ENCODE results near the gene GPX7.

The GPX7 gene

DNA sequence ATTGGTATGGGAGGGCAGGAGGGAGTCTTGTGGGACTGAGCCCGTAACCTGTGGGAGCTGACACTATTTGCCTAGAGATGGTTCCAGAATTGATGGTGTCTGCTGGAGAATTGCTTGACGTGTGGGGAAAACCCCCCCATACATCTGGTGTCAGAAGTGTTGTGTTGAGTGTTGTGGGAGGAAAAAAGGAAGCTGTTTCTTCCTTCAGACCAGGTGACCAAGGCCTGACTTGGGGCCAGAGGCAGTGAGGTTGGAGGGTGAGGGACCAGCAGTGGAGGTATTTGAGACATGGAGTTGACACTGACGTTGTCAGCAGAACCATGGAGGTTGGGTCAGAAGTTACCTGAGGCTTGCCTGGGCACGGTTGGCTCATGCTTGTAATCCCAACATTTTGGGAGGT, 39.1 kb downstream of the GPX7 start:
- DNase-seq (ENCODE audit: low spot score): no peak
- TF ChIP-seq, protein P1, sequence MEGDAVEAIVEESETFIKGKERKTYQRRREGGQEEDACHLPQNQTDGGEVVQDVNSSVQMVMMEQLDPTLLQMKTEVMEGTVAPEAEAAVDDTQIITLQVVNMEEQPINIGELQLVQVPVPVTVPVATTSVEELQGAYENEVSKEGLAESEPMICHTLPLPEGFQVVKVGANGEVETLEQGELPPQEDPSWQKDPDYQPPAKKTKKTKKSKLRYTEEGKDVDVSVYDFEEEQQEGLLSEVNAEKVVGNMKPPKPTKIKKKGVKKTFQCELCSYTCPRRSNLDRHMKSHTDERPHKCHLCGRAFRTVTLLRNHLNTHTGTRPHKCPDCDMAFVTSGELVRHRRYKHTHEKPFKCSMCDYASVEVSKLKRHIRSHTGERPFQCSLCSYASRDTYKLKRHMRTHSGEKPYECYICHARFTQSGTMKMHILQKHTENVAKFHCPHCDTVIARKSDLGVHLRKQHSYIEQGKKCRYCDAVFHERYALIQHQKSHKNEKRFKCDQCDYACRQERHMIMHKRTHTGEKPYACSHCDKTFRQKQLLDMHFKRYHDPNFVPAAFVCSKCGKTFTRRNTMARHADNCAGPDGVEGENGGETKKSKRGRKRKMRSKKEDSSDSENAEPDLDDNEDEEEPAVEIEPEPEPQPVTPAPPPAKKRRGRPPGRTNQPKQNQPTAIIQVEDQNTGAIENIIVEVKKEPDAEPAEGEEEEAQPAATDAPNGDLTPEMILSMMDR (IDR thresholded peaks at IDR 0.05; ENCODE audit: poor library complexity, severe bottlenecking): no peak
- Histone ChIP-seq H3K4me3 (ENCODE audit: severe bottlenecking) (no peak overlapping the region), H3K27ac (ENCODE audit: poor library complexity, severe bottlenecking) (no peak overlapping the region), H3K9me3 (ENCODE audit: severe bottlenecking) (no peaks in the 10 kb centered on the region), H3K27me3 (ENCODE audit: insufficient read depth, poor library complexity, severe bottlenecking) (no peaks in the 10 kb centered on the region), H3K4me1 (ENCODE audit: insufficient read depth, poor library complexity, severe bottlenecking) (peaks cover 11% of the 10 kb centered on the region), H3K36me3 (ENCODE audit: low read depth) (no peaks in the 10 kb centered on the region)
- no peak for ATAC-seq (ENCODE audit: low read depth)

DNA sequence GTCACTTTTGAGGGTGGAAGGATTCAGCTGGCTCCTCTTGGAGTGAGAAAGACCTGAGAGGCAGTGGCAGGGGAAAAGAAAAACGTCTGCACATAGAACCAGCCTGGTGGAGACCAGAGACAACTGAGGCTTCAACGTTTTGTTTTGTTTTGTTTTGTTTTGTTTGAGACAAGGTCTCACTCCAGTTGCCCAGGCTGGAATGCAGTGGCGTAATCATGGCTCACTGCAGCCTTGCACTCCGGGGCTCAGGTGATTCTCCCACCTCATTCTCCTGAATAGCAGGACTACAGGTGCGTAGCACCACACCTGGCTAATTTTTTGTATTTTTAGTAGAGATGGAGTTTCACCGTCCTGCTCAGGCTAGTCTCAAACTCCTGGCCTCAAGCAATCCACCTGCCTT, 43.1 kb downstream of the GPX7 start:
- H3K9me3 ChIP-seq (ENCODE audit: severe bottlenecking): no peaks in the 10 kb centered on the region
- H3K27me3 ChIP-seq (ENCODE audit: insufficient read depth, poor library complexity, severe bottlenecking): no peaks in the 10 kb centered on the region
- no peaks in the 10 kb centered on the region for H3K36me3 ChIP-seq (ENCODE audit: low read depth)
- DNase-seq (ENCODE audit: low spot score) (no peak), ATAC-seq (ENCODE audit: low read depth) (no peak)
- TF ChIP-seq, protein P1 (IDR thresholded peaks at IDR 0.05; ENCODE audit: poor library complexity, severe bottlenecking): no peak
- no peaks in the 10 kb centered on the region for H3K4me1 ChIP-seq (ENCODE audit: insufficient read depth, poor library complexity, severe bottlenecking)
- no peak overlapping the region for H3K4me3 ChIP-seq (ENCODE audit: severe bottlenecking)
- H3K27ac ChIP-seq (ENCODE audit: poor library complexity, severe bottlenecking): no peak overlapping the region

DNA sequence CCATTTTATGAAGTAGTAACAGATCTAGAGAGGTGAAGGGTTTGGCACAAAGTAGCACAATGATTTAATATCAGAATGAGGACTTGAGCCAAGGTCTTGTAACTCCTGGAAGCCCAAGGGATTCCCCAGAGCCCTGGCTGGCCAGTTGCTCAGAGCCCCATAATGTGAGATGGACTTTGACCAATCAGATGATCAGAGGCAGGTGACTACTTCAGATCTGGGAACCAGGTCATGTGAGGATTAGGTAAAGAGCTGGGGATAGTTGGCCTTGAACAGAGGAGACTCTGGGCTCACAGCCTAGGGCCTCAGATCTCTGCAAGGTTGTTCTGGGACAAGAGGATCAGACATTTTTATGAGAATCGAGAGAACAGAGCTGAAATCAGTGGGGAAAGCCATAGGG, 49.7 kb downstream of the GPX7 start:
- DNase-seq (ENCODE audit: low spot score) (no peak), ATAC-seq (ENCODE audit: low read depth) (no peak)
- Histone ChIP-seq H3K4me1 (ENCODE audit: insufficient read depth, poor library complexity, severe bottlenecking) (no peaks in the 10 kb centered on the region), H3K27ac (ENCODE audit: poor library complexity, severe bottlenecking) (no peak overlapping the region), H3K4me3 (ENCODE audit: severe bottlenecking) (no peak overlapping the region), H3K9me3 (ENCODE audit: severe bottlenecking) (no peaks in the 10 kb centered on the region), H3K27me3 (ENCODE audit: insufficient read depth, poor library complexity, severe bottlenecking) (no peaks in the 10 kb centered on the region), H3K36me3 (ENCODE audit: low read depth) (no peaks in the 10 kb centered on the region)
- TF ChIP-seq, protein P1 (IDR thresholded peaks at IDR 0.05; ENCODE audit: poor library complexity, severe bottlenecking): no peak

DNA sequence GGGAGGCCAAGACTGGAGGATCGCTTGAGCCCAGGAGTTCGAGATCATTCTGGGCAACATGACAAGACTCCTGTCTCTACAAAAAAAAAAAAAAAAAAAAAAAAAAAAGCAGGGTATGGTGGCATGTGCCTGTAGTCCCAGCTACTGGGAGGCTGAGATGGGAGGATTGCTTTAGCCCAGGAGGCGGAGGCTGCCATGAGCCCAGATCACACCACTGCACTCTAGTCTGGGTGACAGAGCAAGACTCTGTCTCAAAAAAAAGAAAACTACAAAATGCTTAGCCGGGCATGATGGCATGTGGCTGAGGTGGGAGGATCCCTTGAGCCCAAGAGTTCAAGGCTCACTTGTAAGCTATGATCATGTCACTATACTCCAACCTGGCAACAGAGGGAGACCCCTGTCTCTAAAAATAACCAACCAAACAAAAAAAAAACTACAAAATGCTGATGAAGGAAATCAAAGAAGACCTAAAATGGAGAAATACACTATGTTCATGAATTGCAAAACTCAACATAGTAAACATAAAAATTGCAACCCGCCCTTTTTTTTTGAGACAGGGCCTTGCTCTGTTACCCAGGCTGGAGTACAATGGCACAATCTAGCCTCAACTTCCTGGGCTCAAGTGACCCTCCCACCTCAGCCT, 51.2 kb downstream of the GPX7 start:
- Histone ChIP-seq H3K9me3 (ENCODE audit: severe bottlenecking) (no peaks in the 10 kb centered on the region), H3K27me3 (ENCODE audit: insufficient read depth, poor library complexity, severe bottlenecking) (no peaks in the 10 kb centered on the region), H3K4me1 (ENCODE audit: insufficient read depth, poor library complexity, severe bottlenecking) (no peaks in the 10 kb centered on the region), H3K4me3 (ENCODE audit: severe bottlenecking) (no peak overlapping the region), H3K27ac (ENCODE audit: poor library complexity, severe bottlenecking) (no peak overlapping the region), H3K36me3 (ENCODE audit: low read depth) (no peaks in the 10 kb centered on the region)
- DNase-seq (ENCODE audit: low spot score) (no peak), ATAC-seq (ENCODE audit: low read depth) (no peak)
- TF ChIP-seq, protein P1 (IDR thresholded peaks at IDR 0.05; ENCODE audit: poor library complexity, severe bottlenecking): no peak

DNA sequence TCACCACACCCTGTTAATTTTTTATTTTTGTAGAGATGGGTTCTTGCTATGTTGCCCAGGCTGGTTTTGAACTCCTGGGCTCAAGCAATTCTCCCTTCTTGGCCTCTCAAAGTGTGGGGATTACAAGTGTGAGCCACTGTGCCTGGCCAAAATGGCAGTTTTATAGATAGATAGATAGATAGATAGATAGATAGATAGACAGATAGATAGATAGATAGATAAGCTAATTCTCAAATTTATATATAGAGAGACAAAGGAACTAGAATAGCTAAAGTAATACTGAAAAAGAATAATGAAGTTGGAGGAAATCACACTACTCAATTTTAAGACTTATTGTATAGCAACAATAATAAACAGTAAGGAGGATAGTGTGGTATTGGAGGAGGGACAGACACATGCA, 51.9 kb downstream of the GPX7 start:
- Histone ChIP-seq H3K27me3 (ENCODE audit: insufficient read depth, poor library complexity, severe bottlenecking) (no peaks in the 10 kb centered on the region), H3K4me3 (ENCODE audit: severe bottlenecking) (no peak overlapping the region), H3K36me3 (ENCODE audit: low read depth) (no peaks in the 10 kb centered on the region), H3K27ac (ENCODE audit: poor library complexity, severe bottlenecking) (no peak overlapping the region), H3K4me1 (ENCODE audit: insufficient read depth, poor library complexity, severe bottlenecking) (peaks cover 5% of the 10 kb centered on the region), H3K9me3 (ENCODE audit: severe bottlenecking) (no peaks in the 10 kb centered on the region)
- no peak for ATAC-seq (ENCODE audit: low read depth)
- no peak for DNase-seq (ENCODE audit: low spot score)
- TF ChIP-seq, protein P1 (IDR thresholded peaks at IDR 0.05; ENCODE audit: poor library complexity, severe bottlenecking): no peak

All from RWPE2 (cell line).